Measurements from ENCODE around the gene DACH1. TPM values are rescaled to one million over a fixed set of nuclear protein-coding genes. Genes with fewer than 3 reads are reported as not detected.

The DACH1 gene
- total RNA-seq, 1 donor from 2014 or later, result 4.9 TPM

- intact Hi-C loops (cut with DNase I), result no loop called here
- DNase-seq (ENCODE audit: low spot score), result no peak
- ATAC-seq, result no peak
Observed at GRCh38 chr13:71611292-71611691, 255.7 kb downstream of the DACH1 start.

GRCh38 chr13:71610876-71611275 lies 256.1 kb downstream of the DACH1 start:
- DNase-seq (ENCODE audit: low spot score), result no peak
- ATAC-seq, result no peak
- intact Hi-C loops (cut with DNase I), result no loop called here

DNA sequence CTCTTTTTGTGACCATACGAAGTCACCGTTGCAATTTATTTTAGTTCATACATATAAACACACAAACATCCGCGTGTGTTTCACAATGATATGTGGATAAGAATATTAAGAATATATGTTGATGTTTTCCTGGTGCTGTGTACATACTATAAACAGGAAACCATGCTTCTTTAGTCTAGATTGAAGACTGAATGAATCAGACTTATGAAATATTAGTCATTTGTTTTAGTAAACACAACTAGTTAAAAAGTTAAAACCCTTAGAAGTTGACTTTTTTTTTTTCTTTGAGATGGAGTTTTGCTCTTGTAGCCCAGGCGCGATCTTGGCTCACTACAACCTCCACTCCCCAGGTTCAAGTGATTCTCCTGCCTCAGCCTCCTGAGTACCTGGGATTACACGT lies 257.7 kb downstream of the DACH1 start:
- intact Hi-C loops (cut with DNase I), result no loop called here
- DNase-seq (ENCODE audit: low spot score), result no peak
- no peak for ATAC-seq

GRCh38 chr13:71607575-71607974 lies 259.4 kb downstream of the DACH1 start:
- ATAC-seq (no peak), DNase-seq (ENCODE audit: low spot score) (no peak)
- intact Hi-C loops (cut with DNase I), result no loop called here

DNA sequence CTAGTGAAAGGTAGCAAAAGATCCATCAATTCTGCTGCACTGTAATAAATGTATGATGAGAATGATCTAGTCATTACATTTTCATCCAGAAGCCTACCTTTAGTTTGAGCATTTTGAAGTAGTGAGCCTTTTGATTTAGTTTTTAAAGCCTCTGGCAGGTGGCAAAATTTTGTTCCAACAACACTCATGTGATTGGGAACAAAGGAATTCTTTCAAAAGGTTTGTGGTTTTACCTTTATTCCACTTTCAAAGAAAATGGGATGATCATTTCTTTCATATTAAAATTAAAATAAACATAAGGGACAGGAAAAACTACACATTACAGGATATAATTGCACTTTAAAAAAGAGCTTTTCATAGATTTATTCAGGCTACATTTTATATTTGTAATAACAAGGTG lies 260.2 kb downstream of the DACH1 start:
- DNase-seq (ENCODE audit: low spot score), result no peak
- intact Hi-C loops (cut with DNase I), result no loop called here
- ATAC-seq, result no peak

- intact Hi-C loops (cut with DNase I), result no loop called here
- ATAC-seq (no peak), DNase-seq (ENCODE audit: low spot score) (no peak)
Observed at GRCh38 chr13:71605744-71606143, 261.3 kb downstream of the DACH1 start.

GRCh38 chr13:71603255-71603654 lies 263.7 kb downstream of the DACH1 start:
- intact Hi-C loops (cut with DNase I), result no loop called here
- DNase-seq (ENCODE audit: low spot score) (no peak), ATAC-seq (no peak)

GRCh38 chr13:71602344-71602743 lies 264.7 kb downstream of the DACH1 start:
- ATAC-seq, result no peak
- intact Hi-C loops (cut with DNase I), result no loop called here
- no peak for DNase-seq (ENCODE audit: low spot score)

DNA sequence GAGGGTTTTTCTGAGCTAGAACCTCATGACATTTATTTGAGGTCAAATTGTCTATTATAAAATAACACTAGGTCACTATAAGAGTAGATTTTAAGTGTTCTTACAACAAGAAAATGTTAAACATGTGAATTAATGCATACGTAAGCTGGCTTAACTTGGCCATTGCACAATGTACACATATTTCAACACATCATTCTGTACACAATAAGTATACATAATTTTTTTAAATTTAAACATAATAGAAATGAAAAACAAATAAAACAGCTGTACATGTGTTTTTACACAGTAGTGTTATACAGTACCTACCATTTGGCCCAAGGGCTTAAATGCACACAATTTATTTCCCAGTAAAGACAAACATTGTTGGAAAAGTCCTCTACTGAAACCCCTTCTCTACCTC lies 269.9 kb downstream of the DACH1 start:
- intact Hi-C loops (cut with DNase I), result no loop called here
- no peak for DNase-seq (ENCODE audit: low spot score)
- ATAC-seq, result no peak

- intact Hi-C loops (cut with DNase I), result no loop called here
- DNase-seq (ENCODE audit: low spot score), result no peak
- no peak for ATAC-seq
Observed at GRCh38 chr13:71596116-71596515, 270.9 kb downstream of the DACH1 start.

GRCh38 chr13:71593566-71593965 lies 273.4 kb downstream of the DACH1 start:
- intact Hi-C loops (cut with DNase I), result no loop called here
- ATAC-seq (no peak), DNase-seq (ENCODE audit: low spot score) (no peak)

GRCh38 chr13:71591374-71591773 lies 275.6 kb downstream of the DACH1 start:
- intact Hi-C loops (cut with DNase I), result no loop called here
- no peak for ATAC-seq
- DNase-seq (ENCODE audit: low spot score), result no peak

DNA sequence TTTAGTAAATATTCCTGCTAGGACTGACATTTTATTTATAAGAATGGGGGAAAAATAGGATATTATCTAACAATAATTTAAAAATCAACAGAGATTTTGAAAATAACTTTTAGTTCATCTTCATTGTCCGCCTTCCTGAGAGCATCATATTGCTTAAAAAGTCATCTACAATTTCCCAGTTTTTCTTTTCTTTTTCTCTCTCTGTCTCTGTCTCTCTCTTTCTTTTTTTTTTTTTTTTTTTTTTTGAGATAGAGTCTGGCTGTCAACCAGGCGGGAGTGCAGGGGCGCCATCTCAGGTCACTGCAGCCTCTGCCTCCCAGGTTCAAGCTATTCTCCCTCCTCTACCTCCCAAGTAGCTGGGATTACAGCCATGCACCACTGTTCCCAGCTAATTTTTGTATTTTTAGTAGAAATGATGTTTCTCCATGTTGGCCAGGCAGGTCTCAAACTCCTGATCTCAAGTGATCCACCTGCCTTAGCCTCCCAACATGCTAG lies 276.3 kb downstream of the DACH1 start:
- no peak for ATAC-seq
- no peak for DNase-seq (ENCODE audit: low spot score)
- intact Hi-C loops (cut with DNase I), result no loop called here

DNA sequence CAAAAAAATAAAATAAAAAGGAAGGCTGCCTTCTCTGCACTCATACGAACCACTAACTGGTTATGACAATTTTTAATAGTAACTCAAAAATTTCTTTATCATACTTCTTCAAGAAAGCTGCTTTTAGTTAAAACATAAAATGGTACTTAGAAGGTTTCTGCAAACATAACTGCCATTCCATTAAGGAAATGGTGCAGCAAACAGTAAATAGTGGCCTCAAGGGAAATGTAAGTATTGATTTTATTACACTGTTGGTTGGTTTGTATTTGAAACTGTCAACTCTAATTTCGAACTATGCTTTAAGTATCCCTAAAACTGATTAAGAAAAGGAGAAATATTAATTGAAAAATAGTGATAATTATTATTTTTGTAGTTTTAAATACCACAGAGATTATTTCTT lies 278.0 kb downstream of the DACH1 start:
- DNase-seq (ENCODE audit: low spot score), result no peak
- intact Hi-C loops (cut with DNase I), result no loop called here
- ATAC-seq, result no peak

DNA sequence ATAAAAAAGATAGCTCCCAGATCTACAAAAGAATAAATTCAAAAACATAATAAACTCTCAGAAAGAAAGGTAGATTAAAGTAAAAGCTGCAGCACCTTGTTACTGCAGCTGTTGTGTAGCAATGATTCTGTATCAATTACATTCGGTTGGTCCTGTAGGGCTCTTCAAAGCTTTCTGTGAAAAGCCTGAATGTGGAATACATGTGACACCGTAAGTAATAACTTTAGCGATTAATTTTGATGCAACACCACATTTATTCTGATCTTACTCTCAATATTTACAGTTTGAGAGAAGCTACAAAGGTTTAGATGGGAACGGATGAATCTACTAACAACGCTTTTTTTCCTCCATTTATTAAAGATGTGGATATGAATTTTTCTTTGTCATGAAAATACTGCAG lies 279.2 kb downstream of the DACH1 start:
- ATAC-seq (no peak), DNase-seq (ENCODE audit: low spot score) (no peak)
- intact Hi-C loops (cut with DNase I), result no loop called here

- intact Hi-C loops (cut with DNase I), result no loop called here
- ATAC-seq (no peak), DNase-seq (ENCODE audit: low spot score) (no peak)
Observed at GRCh38 chr13:71587193-71587592, 279.8 kb downstream of the DACH1 start.

- no peak for DNase-seq (ENCODE audit: low spot score)
- ATAC-seq, result no peak
- intact Hi-C loops (cut with DNase I), result no loop called here
Observed at GRCh38 chr13:71583581-71583980, 283.4 kb downstream of the DACH1 start.

- ATAC-seq (no peak), DNase-seq (ENCODE audit: low spot score) (no peak)
- intact Hi-C loops (cut with DNase I), result no loop called here
Observed at GRCh38 chr13:71580614-71581013, 286.4 kb downstream of the DACH1 start.

GRCh38 chr13:71578048-71578447 lies 289.0 kb downstream of the DACH1 start:
- no peak for ATAC-seq
- intact Hi-C loops (cut with DNase I), result no loop called here

GRCh38 chr13:71577127-71577526 lies 289.9 kb downstream of the DACH1 start:
- no peak for ATAC-seq
- DNase-seq (ENCODE audit: low spot score), result no peak
- intact Hi-C loops (cut with DNase I), result no loop called here

More at GRCh38 chr13:71578048-71578447, 289.0 kb downstream of the DACH1 start:
- DNase-seq (ENCODE audit: low spot score), result no peak

DNA sequence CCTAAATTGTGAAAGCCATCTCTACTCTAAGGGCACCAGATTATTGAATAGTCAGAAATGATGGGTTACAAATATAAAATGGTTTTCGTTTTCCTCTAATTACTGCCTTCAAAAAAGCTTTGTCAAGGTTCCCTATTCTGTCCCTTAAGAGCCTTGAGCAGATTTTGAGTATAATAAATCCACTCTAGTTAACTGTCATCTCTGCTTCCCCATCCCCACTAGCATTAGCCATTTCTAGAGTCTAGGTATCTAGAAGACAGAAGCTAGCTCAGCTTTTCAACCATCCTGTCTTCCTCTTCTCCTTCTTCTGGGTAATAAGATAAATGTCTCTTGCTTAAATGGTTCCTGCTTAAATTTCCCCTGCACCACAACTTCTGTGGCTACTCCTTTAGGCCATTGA lies 290.4 kb downstream of the DACH1 start:
- no peak for ATAC-seq
- intact Hi-C loops (cut with DNase I), result no loop called here
- no peak for DNase-seq (ENCODE audit: low spot score)

DNA sequence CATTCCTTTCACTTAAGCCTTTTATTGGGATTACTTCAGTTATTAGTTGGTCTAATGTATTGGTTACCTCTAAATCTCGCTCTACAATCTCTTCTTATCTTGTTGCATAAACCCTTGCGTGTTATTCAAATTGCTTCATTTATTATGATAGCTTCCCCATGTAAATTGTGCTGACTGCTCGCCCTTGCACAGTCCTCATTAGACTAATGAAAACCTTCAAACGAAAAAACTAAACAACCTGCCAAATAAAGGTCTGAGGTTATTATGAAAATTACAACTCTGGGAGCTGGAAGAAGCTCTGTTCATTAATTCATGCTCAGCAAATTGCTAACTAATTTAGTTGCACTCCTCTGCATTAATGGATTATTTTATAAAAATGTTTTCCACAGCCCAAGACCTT lies 320.1 kb downstream of the DACH1 start:
- ATAC-seq (no peak), DNase-seq (ENCODE audit: low spot score) (no peak)
- intact Hi-C loops (cut with DNase I), result no loop called here
